GM23248 (cell line): ENCODE data around the gene NRCAM. TPM values are rescaled to one million over a fixed set of nuclear protein-coding genes. Genes with fewer than 3 reads are reported as not detected.
A peak's percentile ranks its signal among the peaks of the same experiment; 100 is the strongest.

Experiments used
- DNase-seq: peaks from one replicate; pipeline ENCODE4 v3.0.0-alpha.2; 2015
- H2AFZ ChIP-seq: fragments of 200-600 bp; sonication (generic); 2 replicates; pipeline ENCODE4 v1.6.1; 2016; ENCODE audit warnings: antibody characterized with exemption
- H3F3A ChIP-seq: fragments of 200-600 bp; sonication (generic); 2 replicates; pipeline ENCODE4 v1.6.1; 2016; ENCODE audit warnings: mild to moderate bottlenecking, antibody characterized with exemption, mixed run types; ENCODE audit not compliant: insufficient read depth
- H3K27ac ChIP-seq: fragments of 200-600 bp; sonication (generic); 2 replicates; pipeline ENCODE4 v1.5.1; 2016; ENCODE audit warnings: mild to moderate bottlenecking
- H3K27me3 ChIP-seq: fragments of 200-600 bp; sonication (generic); replicated peaks from 2 replicates; pipeline ENCODE4 v1.6.1; 2016; ENCODE audit warnings: mild to moderate bottlenecking; ENCODE audit not compliant: insufficient read depth
- H3K36me3 ChIP-seq: fragments of 200-600 bp; sonication (generic); 2 replicates; pipeline ENCODE4 v1.6.1; 2016; ENCODE audit warnings: low read depth, mild to moderate bottlenecking
- H3K4me1 ChIP-seq: fragments of 200-600 bp; sonication (generic); 2 replicates; pipeline ENCODE4 v1.6.1; 2016; ENCODE audit warnings: mild to moderate bottlenecking; ENCODE audit not compliant: insufficient read depth
- H3K4me2 ChIP-seq: fragments of 200-600 bp; sonication (generic); one replicate; pipeline ENCODE4 v1.6.1; 2016; ENCODE audit warnings: mild to moderate bottlenecking; ENCODE audit not compliant: unreplicated experiment
- H3K4me3 ChIP-seq: fragments of 200-600 bp; sonication (generic); 2 replicates; pipeline ENCODE4 v1.5.1; 2016; ENCODE audit warnings: mild to moderate bottlenecking
- H3K79me2 ChIP-seq: fragments of 200-600 bp; sonication (generic); 2 replicates; pipeline ENCODE4 v1.6.1; 2016; ENCODE audit warnings: mild to moderate bottlenecking; ENCODE audit not compliant: insufficient read depth
- H3K9ac ChIP-seq: fragments of 200-600 bp; sonication (generic); 2 replicates; pipeline ENCODE4 v1.6.1; 2016; ENCODE audit warnings: mild to moderate bottlenecking
- H3K9me2 ChIP-seq: fragments of 200-600 bp; sonication (generic); 2 replicates; pipeline ENCODE4 v1.6.1; 2016; ENCODE audit warnings: mixed run types, mild to moderate bottlenecking, moderate library complexity; ENCODE audit not compliant: insufficient read depth
- H3K9me3 ChIP-seq: fragments of 200-600 bp; sonication (generic); one replicate; pipeline ENCODE4 v1.6.1; 2017; ENCODE audit warnings: low read depth
- H4K20me1 ChIP-seq: fragments of 200-600 bp; sonication (generic); 2 replicates; pipeline ENCODE4 v1.6.0; 2016; ENCODE audit not compliant: insufficient read depth
- EZH2 ChIP-seq: fragments of 200-600 bp; sonication (generic); IDR thresholded peaks from 2 replicates; pipeline ENCODE4 v1.6.1; 2018; ENCODE audit warnings: antibody characterized with exemption, mild to moderate bottlenecking; ENCODE audit not compliant: insufficient read depth, poor library complexity, severe bottlenecking
- EZH2phosphoT487 ChIP-seq: fragments of 200-600 bp; sonication (generic); IDR thresholded peaks from 2 replicates; pipeline ENCODE4 v1.6.1; 2018; ENCODE audit warnings: antibody characterized with exemption, moderate library complexity, mild to moderate bottlenecking, low read depth; ENCODE audit not compliant: insufficient read depth
- WGBS, 2 experiments: methylation state at CpG; one replicate each; pipeline ENCODE4 v1.1.6; 2015 to 2017; ENCODE audit warnings: low lambda C conversion rate in 2 of 2, low coverage in 1 of 2; ENCODE audit errors: missing lambda C conversion rate in 2 of 2; 5-methylcytosine and 5-hydroxymethylcytosine counted together
- in situ Hi-C: fragments of 300-500 bp; cut with MboI; formaldehyde crosslinking; loops from 2 replicates; pipeline ENCODE4 v1.15.0; 2020
- polyA plus RNA-seq: library from polyadenylated mRNA; unstranded; fragments of >200 nt; fragmentation: Nextera tagmentation; extraction: Ambion mirVana; gene quantifications from 2 replicates; pipeline ENCODE4 v1.2.1, GENCODE V29; 2016
- total RNA-seq: library from RNA; depleted of rRNA; stranded (reverse); fragments of >200 nt; shearing (Covaris generic); gene quantifications from 2 replicates; pipeline ENCODE4 v1.2.3, GENCODE V29; 2014

The NRCAM gene
- total and polyA plus RNA-seq, 2 experiments from 2014 or later = 5.1 to 7.0 TPM

GRCh38 chr7:108114117-108114841, 342.0 kb downstream of the NRCAM start:
- Histone ChIP-seq H3K79me2 (no peaks in the 10 kb centered on the region), H3K9me2 (0 out of 2 replicates have a peak, but pooled peaks cover 5% of the 10 kb centered on the region), H3K4me1 (no peaks in the 10 kb centered on the region), H3K27me3 (no peaks in the 10 kb centered on the region), H3K36me3 (no peaks in the 10 kb centered on the region), H3K27ac (no peak overlapping the region), H3F3A (no peaks in the 10 kb centered on the region), H3K9me3 (no peaks in the 10 kb centered on the region), H2AFZ (no peak overlapping the region), H3K4me3 (no peak overlapping the region), H4K20me1 (no peaks in the 10 kb centered on the region), H3K4me2 (no peak overlapping the region), H3K9ac (no peak overlapping the region)
- WGBS, 2 experiments = 87 to 88% methylated on average over 6 of the region's 6 CpGs
- in situ Hi-C loops = no loop called here
- no peak for DNase-seq
- TF ChIP-seq EZH2 (no peak), EZH2phosphoT487 (no peak)

DNA sequence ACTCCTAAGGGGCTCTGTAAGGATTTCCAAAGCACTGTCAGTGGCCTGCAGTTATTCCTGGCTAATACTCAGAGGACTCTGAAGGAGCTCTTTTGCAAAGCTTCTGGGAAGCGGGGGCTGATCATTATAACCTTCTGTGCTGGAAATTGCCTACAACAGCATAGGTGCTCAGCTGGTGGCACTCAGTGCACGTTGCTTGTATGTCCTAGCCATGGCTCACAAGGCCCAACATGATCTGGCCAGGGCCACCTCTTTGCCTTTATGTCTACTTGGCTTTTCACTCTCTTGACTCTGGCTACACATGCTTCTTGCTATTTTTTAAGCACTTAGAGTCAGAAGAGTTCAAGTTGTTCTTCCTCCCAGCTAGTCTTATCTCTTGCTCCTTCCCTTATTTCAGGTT, 343.6 kb downstream of the NRCAM start:
- H3K9ac ChIP-seq = no peak overlapping the region
- H3K4me1 ChIP-seq = no peaks in the 10 kb centered on the region
- no peaks in the 10 kb centered on the region for H3F3A ChIP-seq
- no peak overlapping the region for H3K4me3 ChIP-seq
- 0 out of 2 replicates have a peak, but pooled peaks cover 5% of the 10 kb centered on the region for H3K9me2 ChIP-seq
- H3K27ac ChIP-seq = no peak overlapping the region
- DNase-seq = no peak
- H3K4me2 ChIP-seq = no peak overlapping the region
- H3K27me3 ChIP-seq = no peaks in the 10 kb centered on the region
- no peaks in the 10 kb centered on the region for H3K79me2 ChIP-seq
- H3K9me3 ChIP-seq = no peaks in the 10 kb centered on the region
- H2AFZ ChIP-seq = no peak overlapping the region
- H3K36me3 ChIP-seq = no peaks in the 10 kb centered on the region
- no peaks in the 10 kb centered on the region for H4K20me1 ChIP-seq
- WGBS, 2 experiments = 69 to 91% methylated on average over 2 of the region's 2 CpGs
- in situ Hi-C loops = no loop called here
- TF ChIP-seq EZH2 = no peak
- no peak for TF ChIP-seq EZH2phosphoT487

GRCh38 chr7:108109221-108109908, 346.9 kb downstream of the NRCAM start:
- no peak overlapping the region for H3K4me2 ChIP-seq
- no peak overlapping the region for H3K9ac ChIP-seq
- DNase-seq = peak; percentile 13
- no peaks in the 10 kb centered on the region for H3K79me2 ChIP-seq
- WGBS, 2 experiments = 92 to 98% methylated on average over 2 of the region's 2 CpGs
- H3K4me1 ChIP-seq = peaks cover under 1% of the 10 kb centered on the region; the same call in 1 of the 2 replicates
- no peaks in the 10 kb centered on the region for H4K20me1 ChIP-seq
- no peak overlapping the region for H3K4me3 ChIP-seq
- no peaks in the 10 kb centered on the region for H3F3A ChIP-seq
- in situ Hi-C loops = no loop called here
- H3K27me3 ChIP-seq = no peaks in the 10 kb centered on the region
- no peak overlapping the region for H3K27ac ChIP-seq
- 0 out of 2 replicates have a peak, but pooled peaks cover 5% of the 10 kb centered on the region for H3K9me2 ChIP-seq
- H3K36me3 ChIP-seq = no peaks in the 10 kb centered on the region
- no peaks in the 10 kb centered on the region for H3K9me3 ChIP-seq
- TF ChIP-seq EZH2 (no peak), EZH2phosphoT487 (no peak)
- no peak overlapping the region for H2AFZ ChIP-seq

GRCh38 chr7:108108131-108108530, 348.1 kb downstream of the NRCAM start:
- Histone ChIP-seq H3K9ac (no peak overlapping the region), H3K27ac (no peak overlapping the region), H3K36me3 (no peaks in the 10 kb centered on the region), H2AFZ (0 out of 2 replicates have a peak overlapping the region, but pooled peaks have one; percentile 53), H3K27me3 (no peaks in the 10 kb centered on the region), H3K9me2 (0 out of 2 replicates have a peak, but pooled peaks cover 5% of the 10 kb centered on the region), H3K4me2 (no peak overlapping the region), H3K4me3 (no peak overlapping the region), H4K20me1 (no peaks in the 10 kb centered on the region), H3K79me2 (no peaks in the 10 kb centered on the region), H3F3A (no peaks in the 10 kb centered on the region), H3K9me3 (no peaks in the 10 kb centered on the region), H3K4me1 (peaks cover 8% of the 10 kb centered on the region; the same call in 1 of the 2 replicates)
- in situ Hi-C loops = no loop called here
- no peak for DNase-seq
- TF ChIP-seq EZH2 = no peak
